Measurements from ENCODE around the gene MCL1.

The MCL1 gene

DNA sequence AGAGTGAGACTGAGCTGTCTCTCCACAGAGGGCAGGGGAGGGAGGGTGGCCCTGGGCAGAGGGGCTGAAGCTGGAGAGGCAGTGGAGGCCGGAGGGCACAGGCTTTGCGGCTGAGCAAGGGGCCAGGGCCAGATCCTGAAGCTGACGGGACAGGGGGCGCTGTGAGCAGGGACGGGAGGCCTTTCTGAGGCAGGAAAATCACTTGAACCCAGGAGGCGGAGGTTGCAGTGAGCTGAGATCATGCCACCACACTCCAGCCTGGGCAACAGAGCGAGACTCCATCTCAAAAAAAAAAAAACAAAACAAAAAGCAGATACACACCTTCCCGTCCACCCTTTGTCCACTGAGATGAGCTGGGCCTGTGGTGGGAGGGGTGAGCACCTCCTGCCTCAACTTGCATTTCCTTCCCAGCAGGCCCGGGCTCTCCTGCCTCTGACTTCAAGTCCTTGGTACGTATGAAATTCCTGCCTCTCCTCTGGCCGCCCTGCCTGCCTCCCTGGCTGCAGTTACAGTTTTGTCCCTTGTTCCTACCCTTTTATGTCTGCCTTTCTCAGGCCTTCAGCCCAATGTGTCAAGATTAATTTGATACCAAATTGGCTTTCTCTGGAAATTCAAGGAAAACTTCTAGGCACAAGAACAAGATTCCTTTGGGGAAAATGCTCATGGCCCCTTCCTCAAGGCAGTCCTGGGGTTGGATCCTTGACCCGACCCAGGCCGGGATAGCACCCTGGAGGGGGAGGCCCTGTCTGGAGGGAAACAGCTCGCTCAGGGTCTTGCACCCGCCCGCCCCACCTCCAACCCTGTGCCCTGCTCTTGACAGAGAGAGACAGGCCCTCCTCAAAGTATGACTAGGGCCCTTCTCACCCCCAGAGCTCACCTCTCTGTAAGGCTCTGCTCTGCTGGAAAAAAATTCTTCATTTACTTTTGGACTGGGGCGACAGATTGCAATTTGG lies 41.4 kb downstream of the MCL1 start:
- DNase-seq (ENCODE audit: low spot score) = no peak

DNA sequence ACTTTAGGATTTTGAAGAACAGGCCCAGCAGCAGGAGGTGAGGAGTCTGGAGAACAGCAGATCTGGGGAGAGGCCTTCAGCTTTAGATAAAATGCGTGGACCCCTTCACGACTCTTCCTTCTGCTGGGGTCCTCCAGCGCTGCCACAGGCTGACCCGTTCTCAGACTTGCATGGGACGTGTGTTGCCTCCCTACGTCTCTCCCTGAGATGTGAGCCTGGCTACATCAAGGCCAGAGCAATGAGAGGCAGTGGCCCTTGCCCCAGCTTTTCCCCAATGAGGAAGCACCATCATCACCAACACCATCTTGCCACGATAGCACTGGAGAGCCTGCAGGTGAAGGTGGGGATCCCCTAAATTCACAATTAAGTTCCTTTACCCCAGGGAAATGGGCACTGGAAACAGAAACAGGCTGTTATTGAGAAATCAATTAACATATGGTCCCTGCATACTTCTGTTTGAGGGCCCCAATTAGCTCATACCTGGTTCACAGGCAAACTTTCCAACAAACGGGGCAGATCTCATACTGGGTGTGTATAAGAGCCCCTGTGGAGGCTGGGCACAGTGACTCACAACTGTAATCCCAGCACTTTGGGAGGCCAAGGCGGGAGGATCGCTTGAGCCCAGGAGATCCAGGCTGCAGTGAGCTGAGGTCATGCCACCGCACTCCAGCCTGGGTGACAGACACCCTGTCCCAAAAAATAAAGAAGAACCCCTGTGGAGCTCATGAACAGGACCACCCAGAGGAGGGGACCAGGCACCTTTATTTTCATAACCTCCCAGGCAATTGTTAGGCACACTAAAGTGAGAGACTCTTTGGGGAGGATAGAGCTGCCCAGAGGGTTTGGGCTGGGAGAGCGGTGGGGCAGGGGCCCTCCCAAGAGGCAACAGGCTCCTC lies 42.3 kb downstream of the MCL1 start:
- no peak for DNase-seq (ENCODE audit: low spot score)

DNA sequence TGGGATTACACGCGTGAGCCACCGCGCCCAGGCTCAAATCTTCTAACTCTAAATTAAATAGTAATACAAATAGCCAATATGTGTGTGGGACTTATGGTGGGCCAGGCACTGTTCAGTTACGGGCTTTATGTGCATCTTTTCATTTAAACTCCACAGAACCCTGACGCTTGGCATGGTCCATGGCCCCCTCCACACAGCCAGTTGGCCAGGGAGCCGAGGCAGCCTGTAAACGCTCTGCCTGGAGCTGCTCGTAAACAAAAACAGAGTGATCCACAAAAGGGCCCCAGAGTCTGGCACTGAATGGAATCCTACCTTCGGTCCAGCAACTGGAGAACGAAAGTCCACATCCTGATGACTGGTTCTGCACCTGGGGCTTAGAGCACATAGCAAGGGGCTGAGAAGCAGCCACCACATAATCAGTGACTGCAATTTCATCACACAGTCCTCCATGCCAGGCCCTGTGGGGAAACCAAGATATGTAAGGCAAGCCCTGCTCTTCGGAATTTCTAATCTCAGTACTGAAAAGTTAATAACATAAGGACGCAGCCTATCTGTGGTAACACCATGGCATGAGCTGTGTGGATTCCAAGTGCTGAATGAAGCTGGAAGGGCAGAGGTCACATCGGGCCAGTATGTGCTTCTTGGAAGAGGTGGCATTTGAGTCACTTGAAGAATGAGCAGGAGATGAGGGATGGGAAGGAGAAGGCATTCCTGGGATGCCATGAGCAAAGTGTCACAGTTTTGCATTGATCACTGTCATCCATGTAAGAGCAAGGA lies 43.7 kb downstream of the MCL1 start:
- no peak for DNase-seq (ENCODE audit: low spot score)

DNA sequence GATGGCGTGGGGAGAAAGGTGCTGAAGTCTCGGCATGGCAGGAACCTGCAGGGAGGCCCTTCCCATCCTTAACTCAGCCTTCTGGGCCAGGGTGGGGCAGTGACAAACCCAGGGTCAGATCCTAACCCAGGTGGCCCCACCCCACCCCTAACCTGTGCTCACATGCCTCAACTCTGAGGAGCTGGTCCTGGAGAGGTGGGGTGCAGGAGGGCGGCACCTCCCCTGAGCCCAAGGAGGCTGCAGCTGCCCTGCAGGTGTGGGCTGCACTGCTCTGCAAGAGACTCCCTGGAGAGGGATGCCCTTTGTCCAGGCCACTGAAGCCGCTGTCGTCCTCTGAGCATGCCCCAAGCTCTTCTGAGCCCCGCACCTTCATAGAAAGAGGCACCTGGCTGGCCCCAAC lies 45.4 kb downstream of the MCL1 start:
- no peak for DNase-seq (ENCODE audit: low spot score)

DNA sequence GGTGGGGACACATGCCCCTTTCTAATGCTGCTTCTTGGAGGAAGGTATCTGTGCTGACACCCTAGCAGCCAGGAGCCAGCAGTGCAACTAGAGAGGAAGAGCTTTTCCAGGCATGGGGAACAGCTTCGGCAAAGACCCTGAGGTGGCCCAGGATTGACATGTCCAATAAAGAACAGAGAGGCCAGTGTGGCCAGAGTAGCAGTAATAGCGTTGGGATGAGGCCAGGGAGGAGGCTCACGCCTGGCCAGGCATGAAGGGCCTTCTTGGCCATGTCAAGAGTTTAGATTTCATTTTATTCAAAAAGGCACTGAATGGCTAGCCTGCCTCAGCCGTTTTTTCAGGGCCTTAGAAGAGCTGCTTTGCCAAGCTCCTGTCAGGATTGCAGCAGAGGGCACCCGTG lies 46.5 kb downstream of the MCL1 start:
- no peak for DNase-seq (ENCODE audit: low spot score)

DNA sequence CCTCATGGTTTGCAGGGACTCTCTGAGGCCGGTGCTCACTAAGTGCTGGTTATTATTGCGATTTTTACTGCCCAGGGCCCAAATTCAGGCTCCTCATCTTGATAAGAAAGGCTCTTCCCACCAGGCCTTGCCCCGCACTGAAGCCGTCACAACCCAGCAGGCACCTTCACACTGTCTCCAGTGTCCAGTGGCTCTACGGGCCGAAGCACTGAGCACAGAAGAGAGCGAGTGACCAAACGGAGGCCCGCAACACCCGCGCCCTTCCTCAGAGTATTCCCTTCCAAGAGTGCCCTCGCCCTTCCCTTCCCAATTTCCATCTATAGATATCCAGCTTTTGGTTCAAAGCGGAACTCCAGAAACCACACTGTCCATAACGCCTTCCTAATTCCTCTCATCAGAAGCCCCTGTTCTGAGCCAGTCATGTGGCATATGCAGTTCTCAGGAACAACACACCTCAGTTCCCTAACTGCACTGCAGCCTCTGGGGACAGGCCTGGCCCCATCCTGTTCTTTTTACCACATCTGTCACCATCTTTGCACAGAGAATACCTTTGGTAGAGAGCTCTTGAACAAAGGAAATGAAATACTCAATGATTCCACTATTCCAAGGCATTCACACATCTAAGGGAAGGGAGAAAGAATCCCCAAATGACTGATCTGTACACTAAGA lies 48.8 kb downstream of the MCL1 start:
- DNase-seq (ENCODE audit: low spot score) = no peak

DNA sequence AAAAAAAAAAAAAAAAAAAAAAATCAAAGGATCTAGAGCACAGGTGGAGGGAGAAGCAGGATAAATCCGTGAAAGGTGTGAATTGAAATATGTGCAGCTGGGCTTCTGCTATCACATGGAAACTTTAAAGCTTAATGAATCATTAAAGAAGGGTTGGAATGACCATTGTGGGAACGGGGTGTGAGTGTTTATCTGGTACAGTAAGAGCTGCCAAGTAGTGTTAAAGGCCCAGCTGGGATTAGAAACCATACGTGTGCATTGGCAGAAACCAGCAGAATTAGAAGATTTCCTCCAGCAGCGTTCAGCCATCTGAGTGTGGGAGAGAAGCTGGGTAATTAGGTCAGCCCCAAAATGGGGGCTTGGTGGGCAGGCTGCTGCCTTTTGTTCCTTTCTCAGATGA lies 50.4 kb downstream of the MCL1 start:
- no peak for DNase-seq (ENCODE audit: low spot score)

DNA sequence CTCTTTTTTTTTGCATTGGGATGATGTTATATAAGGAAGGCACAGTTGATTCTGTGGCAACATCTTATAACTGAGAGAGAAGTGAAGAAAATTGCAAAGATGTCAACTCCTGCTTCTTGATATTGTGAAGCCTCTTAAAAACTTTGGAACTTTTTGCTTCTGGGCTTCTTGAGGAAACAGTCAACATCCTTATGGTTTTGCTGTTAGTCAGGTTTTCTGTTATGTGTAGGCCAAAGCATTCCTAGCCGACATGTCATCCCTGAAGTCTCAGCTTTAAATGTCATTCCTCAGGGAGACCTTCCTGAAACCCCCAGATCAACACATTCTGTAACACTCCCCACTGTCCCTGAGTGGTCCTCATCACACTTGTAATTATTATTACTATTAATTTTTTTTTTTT lies 51.2 kb downstream of the MCL1 start:
- no peak for DNase-seq (ENCODE audit: low spot score)

DNA sequence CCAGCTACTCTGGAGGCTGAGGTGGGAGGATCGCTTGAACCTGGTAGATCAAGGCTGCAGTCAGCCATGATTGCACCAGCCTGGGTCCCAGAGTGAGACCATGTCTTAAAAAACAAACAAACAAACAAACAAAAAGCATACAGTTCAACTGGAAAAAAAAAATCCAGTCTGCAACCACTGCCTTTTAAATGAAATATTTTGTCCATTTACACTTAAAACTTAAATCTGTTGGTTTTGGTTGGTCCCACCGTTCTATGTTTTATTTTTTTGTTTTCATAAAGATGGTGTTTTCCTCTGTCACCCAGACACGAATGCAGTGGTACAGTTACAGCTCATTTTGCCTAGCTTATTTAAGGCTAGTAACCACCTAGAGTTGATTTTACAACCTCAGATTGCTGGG lies 54.1 kb downstream of the MCL1 start:
- DNase-seq (ENCODE audit: low spot score) = no peak
